NOMO-1 treated with DMSO at 0.1 percent for 48 hours (cell line): Measurements from ENCODE around the gene CPHXL.

Experiments
- DNase-seq: peaks from one replicate; lab custom pipeline; 2025; ENCODE audit not compliant: unreplicated experiment; lab: John Stamatoyannopoulos, UW

Gene CPHXL

DNA sequence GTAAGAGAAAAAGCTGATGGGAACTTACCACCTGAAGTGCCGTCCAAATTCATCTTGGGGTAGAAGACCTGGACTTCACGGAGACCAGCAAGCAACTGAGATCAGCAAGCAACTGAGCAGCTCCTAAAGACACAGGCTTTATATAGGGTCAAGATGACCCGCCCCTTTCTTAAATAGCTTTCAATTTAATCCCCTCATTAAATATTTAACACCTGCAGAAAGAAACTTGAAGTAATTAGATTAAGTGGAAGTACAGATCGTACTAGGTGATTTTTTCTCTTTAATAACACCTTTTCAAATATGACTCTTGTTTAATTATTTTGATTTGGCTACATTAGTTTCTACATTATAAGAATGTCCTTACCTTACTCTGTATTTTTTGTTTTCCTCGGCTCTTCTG lies at the start of gene CPHXL:
Gene CPHXL, minus strand, starts transcription at position 101 of the 400 bp plus-strand sequence. Its CDS starts 48 bp downstream, at position 53.
- DNase-seq: no peak

DNA sequence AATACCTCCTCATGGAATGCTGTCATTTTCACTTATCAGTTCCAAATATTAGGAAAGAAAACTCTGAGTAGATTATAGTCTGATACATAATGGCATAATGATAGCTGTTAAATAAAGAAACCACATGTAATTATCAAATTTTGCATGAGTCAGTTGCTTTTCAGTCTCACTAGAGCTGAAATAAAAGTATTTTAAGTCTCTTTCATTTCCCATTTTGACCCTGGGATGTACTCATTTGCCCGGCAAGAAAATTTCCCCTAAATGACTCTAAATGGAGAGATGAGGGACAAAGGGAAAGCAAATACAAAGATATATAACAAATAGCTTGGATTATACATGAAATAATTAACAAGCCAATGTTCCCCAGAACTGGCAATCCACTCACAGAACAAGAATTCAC lies 47.9 kb upstream of the CPHXL start:
- peak; percentile 70 for DNase-seq

DNA sequence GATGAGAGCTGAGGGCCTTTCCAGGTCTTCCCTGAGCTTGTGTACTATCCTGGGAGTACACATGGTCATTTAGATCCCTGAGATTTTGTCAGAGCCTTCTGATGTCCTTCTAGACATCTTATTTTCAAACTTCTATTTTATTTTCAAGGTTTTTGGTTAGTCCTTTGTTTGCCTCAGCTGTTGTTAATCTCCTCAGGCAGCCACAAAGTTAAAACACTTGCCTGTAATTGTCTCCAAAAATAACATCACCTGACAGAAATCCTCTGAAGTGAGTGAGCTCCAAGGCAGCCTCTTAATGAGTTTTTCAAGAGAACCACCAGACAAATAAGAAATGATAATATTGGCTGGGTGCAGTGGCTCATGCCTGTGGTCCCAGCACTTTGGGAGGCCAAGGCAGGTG lies 43.8 kb upstream of the CPHXL start:
- DNase-seq: no peak

DNA sequence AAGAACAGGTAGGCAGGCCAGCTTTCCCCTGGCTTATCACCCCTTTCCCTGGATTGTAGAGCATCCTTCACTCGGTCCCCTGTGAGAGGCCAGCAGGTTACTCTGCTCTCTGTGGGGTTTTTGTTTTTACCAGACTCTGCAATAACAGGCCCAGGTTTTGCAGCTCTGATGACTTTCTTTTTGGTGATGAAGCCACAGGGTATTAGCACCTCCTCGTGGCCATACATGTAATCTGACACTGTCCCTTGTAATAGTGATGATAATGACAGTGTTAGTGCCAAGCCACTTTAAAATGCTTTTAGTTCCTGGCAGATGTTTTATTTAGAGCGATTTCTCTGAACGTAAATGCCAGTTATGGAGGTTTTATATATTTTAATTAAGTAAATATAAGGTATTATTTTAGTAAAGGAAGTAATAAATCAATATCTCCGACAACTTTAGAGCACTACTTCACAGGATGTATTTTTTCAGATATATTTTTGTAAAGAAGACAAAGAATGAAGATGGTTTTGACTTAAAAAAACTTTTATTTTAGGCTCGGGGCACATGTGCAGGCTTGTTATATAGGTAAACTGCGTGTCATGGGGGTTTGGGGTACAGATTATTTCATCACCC lies 38.0 kb upstream of the CPHXL start:
- DNase-seq: peak; percentile 67

DNA sequence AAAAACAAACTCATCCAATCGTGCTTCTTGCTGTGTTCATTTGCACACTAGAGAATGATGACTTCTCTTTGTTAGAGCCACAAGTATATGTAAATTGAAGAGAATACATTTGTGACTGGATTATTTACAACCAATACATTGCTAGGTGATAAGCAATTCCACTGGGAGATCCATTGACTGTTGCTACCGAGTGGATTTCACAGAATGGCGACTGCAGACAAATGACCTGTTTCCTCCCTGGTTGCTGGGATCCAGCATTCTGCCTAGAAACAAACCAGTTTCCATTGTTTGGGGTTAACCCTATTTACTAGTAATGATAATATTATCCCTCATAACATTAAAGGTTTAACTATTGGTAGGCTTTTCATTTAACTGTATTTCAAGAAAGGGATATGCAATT lies 36.9 kb upstream of the CPHXL start:
- DNase-seq: no peak

DNA sequence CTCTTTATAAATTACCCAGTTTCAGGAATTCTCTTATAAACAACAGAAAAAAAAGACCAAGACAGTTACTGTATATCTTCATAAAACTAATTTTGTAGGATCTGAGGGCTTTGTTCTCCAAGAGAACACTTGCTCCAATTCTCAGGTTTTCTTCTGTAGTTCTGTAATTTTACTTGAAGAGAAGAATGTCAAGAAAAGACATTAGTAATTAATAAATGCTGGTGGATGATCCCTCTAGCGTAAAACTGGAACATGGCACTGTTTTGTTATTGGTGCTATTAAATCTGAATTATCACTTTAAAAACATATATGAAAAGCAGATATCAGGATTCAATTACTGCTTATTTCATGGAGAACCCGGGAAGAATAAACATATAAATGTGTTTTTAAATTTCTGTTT lies 36.5 kb upstream of the CPHXL start:
- no peak for DNase-seq

DNA sequence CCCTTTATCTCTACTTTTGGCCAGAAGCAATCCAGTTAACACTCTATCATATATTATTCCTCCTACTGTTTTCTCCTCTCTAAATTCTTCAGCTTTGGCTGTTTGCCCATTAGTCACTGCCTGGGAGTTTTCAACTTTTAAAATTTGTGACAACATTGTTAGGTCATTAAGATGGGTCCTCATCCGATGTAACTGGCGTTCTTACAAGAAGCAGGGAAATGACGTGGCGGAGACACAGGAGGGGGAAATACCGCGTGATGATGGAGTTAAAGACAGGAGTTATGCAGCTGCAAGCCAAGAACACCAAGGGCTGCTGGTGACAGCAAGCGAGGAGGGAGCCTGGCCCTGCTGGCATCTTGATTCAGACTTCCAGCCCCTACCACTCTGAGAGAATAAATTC lies 34.8 kb upstream of the CPHXL start:
- DNase-seq: no peak

DNA sequence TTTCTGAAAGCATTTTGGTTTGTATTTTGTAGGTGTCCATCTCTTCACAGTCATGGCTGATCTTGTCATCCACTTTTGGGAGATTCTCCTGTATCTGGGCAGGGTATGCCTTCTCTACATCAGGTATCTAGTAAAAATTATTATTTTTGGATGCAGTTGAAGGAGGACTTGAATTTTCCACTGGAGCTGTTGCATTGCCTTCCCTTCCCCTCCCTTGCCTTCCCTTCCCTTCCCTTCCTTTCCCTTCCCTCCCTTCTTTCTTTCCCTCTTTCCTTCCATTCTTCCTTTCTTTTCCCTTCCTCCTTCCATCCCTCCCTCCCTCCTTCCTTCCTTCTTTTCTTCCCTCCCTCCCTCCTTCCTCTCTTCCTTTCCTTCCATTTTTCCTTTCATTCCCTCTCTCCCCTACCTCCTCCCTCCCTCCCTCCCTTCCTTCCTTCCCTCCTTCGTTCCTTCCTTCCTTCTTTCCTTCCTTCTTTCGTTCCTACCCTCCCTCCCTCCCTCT lies 33.8 kb upstream of the CPHXL start:
- no peak for DNase-seq

DNA sequence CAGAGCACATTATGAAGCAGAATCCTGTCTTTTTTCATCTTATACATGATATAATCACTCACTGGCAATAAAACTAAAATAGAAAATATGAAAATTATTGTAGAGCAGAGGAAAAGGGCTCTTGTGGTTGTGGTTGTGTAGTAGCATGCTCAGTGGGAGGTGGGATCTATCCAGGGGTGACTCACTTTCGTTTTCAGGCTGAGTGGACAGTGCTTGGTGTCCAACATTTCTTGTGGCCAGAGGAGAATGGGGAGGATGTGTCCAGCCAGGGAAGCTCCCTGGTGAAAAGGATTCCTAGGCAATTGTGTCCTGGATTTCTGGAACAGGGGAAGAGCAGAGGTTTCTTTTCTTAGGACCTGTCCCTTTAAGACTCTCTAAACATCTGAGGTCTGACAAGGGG lies 31.9 kb upstream of the CPHXL start:
- DNase-seq: no peak

DNA sequence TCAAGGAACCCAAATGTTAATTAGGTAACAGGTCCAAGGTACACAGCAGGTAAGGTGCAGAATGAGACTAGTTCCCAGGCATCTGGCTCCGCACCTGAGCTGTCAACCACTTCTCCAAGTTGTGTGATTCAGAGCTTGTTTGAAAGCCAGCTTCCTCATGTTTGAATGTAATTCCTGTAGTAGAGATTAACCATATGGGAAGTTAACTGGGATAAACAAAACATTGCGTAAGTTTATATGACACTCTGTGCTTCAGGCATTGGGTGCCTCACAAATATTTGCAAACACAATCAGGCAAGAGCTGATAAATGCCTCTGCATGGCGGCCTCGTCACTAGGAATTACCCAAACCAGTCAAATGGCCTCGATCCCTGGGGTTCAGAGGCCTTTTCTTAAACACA lies 27.9 kb upstream of the CPHXL start:
- no peak for DNase-seq

DNA sequence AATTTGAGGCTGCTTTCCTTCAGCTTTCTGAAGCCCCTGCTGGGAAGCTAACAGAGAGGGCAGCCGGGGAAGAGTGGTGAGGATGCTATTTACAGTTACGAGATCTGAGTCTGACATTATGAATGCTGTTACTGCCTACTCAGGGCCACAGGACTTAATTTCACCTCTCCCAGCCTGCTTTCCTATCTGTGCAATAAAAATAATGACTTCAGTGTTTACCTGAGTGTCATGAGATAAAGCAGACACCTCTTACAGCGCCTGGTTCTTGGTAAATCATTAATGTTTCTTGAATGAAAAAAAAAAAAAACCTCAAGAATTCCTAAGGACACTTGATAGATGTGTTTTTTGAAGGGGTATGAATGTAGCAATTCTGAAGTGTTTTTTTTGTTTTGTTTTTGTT lies 24.2 kb upstream of the CPHXL start:
- no peak for DNase-seq

DNA sequence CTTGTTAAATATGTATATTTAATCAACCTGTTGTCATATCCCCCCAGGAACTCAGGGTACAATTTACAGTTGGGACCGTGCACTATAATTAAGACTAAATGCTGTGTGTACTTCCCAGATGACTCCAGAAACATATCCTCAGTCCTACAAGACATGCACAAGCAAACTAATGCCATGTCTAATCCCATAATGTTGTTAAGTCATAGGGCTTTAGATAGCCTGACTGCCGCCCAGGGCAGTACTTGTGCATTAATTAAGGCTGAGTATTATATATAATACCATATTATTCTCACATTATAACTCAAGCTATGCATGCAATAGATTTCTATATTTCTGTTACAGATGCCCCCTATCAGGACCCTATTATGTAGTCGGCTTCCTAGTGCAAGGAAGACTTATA lies 20.1 kb upstream of the CPHXL start:
- DNase-seq: no peak

DNA sequence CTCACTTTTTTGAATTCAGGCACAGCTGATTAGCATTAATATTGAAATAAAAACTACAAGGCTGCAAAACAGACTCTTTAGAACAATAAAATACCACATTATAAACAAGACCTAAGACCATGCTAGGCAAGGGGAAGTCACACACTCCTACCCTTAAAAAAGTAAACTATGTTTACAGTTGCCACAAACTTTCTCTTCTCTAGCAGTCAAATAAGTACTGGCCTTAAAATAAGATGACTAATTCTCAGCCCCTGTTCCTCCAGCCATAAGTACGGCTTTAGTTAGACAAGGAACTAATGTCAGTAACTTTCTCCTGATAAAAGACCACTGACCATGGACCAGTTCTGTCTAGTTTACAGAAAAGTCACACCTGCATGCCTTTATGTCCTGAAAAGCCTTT lies 19.5 kb upstream of the CPHXL start:
- DNase-seq: no peak

DNA sequence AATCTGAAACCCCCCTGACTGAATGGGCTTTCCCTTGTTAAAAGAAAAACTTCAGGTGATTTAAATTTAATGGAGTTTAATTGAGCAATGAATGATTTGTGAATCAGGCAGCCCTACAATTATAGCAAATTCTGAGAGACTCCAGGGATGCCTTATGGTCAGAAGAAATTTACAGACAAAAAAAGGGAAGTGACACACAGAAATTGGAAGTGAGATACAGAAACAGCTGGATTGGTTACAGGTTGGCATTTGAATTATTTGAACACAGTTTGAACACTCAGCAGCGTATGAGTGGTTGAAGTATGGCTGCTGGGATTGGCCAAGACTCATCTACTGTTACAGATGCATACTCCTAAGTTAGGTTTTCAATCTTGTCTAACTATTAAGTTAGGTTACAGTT lies 19.0 kb upstream of the CPHXL start:
- DNase-seq: peak; percentile 65

DNA sequence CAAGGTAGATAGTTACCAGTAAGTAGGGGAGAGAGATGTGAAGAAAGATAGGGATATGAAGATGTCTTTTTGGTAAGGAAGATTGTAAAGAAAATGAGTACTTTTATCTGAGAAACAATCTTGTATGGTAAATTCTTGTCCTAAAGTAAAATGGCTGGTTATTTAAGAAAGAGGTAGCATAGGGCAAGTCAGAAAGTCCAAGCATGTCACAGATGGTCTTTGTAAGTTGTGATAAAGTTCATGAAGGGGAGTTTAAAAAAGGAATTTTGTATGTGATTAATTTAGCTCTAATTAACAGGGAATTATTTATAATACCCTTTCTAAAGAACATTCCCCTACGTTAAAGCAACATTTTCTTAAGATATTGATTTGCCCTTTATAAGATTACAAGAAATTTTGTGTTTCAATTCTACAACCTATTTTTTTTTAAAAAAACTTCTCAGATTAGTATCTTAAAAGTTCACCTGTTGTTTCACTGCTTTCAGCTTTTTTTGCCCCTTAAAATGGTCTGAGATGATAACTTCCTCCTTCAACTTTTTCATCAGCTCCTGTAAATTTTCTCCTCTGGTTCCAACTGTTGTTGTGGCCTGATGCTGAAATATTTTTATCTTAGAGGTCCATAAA lies 16.2 kb upstream of the CPHXL start:
- DNase-seq: no peak

DNA sequence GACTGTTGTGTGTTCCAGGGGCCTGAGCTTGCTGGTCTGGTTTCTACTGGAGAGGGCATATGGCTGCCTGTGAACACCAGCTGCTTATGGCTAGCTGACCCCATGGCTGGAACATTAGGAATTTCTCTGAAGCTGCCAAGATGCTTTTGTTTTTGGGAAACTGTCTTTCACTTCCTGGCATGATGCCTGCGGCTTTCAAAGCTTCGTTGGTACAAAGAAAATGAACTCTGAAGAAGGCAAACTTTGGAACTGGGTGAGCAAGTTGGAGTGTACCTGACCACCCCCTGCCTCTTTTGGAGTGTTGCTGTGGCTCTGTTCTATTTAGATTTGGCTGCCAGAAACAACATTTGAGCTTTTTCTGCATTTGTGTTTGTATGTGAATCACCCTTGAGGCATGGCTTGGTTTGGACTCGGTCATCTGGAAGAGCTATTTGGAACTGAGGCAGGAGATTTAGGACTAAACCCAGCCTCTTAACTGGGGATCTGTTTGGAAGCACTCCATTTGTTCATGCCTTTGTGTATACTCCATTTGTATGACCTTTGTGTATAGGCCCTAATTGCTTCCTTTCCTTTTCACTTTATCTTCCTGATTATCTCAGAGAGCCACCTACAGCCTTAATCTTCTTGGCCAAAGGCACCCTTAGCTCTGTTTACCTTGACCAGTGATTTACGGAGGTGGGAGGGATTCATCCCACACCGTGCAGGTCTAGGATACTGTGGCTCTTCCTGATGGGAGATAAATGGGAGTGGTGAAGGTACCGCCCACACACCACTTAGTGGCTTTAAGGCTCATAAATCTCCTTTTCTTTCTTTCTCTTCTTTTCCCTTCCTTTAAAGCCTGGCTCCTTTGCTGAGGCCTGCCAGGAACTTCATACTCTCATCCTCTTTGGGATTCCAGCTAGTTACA lies 7.3 kb upstream of the CPHXL start:
- no peak for DNase-seq

DNA sequence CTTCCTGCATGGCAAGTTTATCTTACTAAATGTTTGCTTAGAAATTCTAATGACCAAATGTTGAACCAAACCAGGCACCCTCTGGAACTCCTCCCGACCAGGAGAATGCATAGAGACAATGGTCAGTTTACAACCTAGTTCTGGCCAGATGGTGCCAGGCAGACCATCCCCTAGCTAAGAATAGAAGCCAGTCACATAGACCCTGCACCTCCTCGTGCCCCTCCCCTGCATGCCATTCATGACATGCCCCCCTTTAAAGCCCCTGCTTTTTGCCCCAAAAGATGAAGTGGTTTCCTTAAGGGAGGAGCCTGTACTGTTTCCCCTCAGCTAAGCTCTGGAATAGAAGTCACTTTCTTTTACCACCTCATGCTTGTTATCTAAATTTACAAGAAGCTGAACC lies 6.6 kb upstream of the CPHXL start:
- DNase-seq: no peak

DNA sequence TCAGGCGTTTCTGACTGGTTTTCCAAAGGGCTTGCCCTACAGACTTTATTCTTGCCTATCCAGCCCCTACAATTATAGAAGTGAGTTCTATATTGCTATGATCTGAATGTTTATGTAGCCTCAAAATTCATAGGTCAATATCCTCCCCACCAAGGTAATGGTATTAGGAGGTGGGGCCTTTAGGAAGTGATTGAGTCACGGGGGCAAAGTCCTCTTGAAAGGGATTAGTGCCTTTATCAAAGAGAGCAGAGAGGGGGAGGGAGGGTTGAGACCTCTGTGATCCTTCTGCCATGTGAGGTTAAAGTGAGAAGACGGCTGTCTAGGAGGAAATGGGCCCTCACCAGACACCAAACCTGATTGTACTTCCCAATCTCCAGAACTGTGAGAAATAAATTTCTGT lies 931 bp upstream of the CPHXL start:
- DNase-seq: no peak

DNA sequence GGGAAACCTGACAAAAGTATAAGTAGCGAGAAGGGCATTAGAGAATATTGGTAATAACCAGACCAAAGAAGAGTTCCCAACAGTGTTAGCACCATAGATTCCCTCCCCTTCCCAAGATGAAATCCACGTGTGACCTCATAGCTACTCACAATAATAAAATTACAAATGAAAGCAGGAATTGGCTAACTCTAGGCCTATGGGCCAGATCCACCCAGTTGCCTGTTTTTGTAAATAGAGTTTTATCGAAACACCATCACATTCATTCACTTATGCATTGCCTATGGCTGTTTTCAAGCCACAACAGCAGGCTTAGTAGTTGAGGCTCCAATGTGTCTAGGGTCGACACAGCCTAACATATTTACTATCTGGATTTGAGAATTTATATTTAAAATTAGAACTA lies 7.8 kb downstream of the CPHXL start:
- DNase-seq: no peak

DNA sequence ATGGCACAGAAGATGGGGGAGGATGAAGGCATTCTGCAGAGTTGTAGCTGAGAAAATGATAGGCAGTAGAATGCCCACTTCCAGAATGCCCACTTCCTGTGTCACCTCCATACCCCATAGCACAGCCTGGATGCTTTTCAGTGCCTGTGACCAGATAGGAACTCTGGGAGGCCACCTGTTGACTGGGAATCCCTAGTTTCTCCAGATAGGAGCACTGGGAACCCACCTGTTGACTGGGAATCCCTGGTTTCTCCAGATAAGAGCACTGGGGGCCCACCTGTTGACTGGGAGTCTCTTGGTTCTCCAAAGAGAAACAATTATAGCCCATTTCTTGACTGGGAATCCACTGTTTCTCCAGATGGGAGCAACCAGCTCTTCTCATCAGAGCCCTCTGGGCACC lies 11.6 kb downstream of the CPHXL start:
- no peak for DNase-seq

DNA sequence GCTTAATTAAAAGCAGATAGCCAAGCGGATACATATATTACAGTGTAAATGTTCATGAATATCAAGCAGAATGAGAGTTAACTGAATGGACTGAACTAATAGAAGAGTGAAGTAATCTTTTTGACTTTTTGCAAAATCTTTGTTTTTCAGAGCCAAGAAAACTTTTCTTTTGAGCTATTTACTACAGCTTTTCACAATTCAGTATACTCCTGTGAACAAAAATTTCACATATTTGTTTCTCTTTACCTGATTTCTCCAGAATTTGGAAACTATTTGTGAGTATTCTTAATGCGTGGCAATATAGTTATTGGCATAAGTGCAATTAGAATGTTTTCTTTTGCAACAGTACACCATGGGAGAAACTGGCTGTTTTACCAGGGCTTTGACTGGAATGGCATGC lies 15.9 kb downstream of the CPHXL start:
- no peak for DNase-seq

DNA sequence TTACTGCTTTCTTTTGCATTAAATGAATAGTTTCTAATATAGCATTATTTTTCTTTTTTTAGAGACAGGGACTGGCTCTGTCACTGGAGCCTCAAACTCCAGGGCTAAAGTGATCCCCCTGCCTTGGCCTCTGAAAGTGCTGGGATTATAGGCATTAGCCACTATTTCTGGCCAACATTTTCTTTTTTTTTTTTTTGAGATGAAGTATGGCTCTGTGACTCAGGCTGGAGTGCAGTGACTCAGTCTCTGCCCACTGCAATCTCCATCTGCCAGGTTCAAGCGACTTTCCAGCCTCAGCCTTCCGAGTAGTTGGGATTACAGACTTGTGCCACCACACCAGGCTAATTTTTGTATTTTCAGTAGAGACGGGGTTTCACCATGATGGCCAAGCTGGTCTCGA lies 23.0 kb downstream of the CPHXL start:
- no peak for DNase-seq
